Fibroblast of skin of back (primary cell): ENCODE data around the gene PTH2R.
"Not testable (repeated sequence)": the region's sequence is repeated elsewhere in the genome, so short reads cannot be mapped to it uniquely, and the experiment has no call there.

Experiments
- DNase-seq: peaks from one replicate; pipeline ENCODE4 v3.0.0-alpha.2; 2013

PTH2R gene

DNA sequence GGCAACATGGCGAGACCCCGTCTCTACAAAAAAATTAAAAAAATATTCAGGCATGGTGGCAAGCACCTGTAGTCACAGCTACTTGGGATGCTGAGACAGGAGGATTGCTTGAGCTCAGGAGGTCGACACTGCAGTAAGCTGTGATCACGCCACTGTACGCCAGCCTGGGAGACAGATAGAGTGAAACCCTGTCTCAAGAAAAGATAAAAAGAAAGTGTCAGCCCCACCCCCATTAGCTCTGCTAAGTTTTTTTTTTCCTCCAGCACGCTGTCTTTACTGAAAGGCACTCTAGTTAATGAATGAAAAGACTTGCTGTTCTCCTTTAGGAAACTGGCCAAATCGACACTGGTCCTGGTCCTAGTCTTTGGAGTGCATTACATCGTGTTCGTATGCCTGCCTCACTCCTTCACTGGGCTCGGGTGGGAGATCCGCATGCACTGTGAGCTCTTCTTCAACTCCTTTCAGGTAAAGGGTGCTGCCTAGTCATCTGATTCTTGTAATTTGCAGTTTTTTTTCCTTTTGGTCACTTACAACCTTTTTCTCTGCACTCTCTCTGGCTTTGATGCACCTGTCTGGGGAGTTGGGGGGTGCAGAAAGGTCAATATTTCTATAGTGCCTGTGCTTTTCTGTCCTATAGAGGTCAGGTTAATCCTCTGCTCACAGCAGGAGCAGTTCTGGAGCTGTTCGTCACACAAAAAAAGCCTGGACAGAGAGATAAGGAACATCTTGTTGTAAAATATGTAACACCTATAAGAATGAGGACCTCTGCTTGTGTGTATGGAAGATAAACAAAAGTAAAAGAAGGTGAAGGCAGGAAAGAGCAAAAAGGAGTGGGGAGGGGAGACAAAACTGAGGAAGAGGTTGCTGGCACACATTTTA lies 82.3 kb downstream of the PTH2R start:
- DNase-seq: no peak

DNA sequence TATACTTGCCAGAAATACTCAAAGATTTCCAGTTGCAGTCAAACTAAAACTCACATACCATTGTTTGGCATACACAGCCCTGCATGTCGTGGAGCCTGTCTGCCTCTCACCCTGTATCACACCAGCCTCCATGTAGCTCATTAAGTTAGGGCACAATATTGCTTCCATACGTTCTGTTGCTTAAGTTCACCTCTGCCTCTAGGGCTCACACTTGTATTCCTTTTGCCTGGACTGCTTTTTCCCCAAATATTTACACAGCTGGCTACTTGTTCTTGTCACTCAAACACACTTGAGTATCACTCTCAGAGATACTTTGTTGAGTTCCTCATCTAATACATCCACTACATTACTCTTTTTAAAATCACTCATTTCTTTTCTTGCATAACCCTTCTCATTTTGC lies 83.1 kb downstream of the PTH2R start:
- DNase-seq: no peak

DNA sequence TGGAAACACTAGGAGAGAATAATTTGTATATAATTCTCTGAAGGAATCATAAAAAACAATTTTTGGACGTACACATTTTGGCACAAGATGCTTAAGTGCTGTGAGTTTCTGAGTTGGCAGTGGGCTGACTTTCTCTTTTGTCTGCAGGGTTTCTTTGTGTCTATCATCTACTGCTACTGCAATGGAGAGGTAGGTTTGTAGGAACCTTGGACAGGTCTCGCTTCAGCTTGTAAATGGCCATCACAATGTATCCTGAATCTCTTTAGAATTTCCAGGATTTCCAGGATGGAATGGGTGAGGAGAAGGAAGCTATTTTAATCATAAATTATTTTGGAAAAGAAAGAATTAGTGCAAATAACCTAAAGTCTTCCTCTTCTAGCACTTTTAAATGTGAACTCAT lies 83.9 kb downstream of the PTH2R start:
- DNase-seq: no peak

DNA sequence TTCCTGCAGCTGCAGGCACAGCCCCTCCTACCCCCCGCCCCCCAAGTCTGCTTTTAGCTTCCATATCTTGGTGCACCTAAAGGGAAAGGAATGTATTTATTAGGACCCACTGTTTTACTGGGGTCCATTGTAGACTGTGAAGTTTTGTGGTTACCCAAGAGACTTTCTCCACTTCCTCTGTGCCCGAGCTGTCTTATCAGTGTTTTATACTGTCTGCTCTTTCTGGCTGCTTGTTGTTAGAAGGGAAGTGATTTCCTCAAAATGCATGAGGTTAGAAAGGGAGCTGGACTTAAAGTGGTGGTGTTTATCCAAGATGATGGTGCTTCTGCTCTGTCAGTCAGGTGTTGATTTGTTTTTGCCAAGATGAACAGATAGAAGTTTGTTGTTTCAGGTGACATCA lies 85.0 kb downstream of the PTH2R start:
- no peak for DNase-seq

DNA sequence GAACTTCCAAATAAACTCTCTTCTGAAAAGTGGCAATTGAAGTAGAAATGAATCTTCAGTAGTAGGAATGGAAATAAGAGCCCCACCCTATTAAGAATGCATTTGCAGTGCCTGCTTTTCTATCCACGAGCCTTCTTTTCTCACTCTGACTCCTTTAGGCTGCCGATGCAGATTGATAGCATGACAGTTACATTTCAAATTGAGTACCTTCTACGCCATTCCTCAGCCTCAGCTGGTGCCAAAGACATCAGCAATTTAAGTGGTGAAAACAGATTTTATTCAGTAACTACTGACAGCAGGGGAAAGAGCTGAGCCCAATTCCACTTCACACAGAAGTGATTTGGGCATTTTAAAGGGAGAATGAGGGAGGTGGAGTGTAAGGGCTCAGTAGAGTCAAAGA lies 85.5 kb downstream of the PTH2R start:
- no peak for DNase-seq

DNA sequence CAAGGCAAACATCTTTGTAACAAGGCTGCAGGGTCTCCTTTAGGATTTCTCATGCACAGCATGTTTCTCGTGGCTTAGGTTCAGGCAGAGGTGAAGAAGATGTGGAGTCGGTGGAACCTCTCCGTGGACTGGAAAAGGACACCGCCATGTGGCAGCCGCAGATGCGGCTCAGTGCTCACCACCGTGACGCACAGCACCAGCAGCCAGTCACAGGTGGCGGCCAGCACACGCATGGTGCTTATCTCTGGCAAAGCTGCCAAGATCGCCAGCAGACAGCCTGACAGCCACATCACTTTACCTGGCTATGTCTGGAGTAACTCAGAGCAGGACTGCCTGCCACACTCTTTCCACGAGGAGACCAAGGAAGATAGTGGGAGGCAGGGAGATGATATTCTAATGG lies 86.6 kb downstream of the PTH2R start:
- no peak for DNase-seq

DNA sequence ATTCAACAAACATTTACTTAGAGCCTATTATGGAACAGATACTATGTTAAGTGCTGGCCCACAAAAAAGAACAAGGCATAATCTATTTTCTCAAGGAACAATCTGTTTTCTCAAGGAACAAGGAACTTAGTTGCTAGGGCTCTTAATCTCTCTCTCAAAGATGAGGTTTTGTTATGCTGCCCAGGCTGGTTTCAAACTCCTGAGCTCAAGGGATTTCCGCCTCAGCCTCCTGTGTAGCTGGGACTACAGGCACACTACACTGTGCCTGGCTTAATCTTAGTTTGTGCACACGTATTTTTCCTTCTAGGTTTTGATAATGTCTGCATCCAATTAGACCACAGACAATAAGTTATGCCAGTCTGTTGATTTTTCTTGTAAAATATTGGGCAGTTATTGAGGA lies 89.5 kb downstream of the PTH2R start:
- DNase-seq: no peak

DNA sequence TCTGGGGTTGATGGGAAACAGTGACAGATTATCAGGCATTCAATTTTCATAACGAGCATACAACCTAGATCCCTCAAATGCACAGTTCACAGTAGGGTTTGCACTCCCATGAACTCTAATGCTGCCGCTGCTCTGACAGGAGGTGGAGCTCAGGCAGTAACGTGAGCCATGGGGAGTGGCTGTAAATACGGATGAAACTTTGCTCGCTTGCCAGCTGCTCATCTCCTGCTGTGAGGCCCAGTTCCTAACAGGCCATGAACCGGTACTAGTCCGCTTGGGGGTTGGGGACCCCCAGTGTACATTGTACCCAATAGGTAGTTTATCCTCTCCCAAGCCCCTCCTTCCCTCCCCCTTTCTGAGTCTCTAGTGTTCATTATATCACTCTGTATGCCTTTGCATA lies 94.6 kb downstream of the PTH2R start:
- DNase-seq: no peak

DNA sequence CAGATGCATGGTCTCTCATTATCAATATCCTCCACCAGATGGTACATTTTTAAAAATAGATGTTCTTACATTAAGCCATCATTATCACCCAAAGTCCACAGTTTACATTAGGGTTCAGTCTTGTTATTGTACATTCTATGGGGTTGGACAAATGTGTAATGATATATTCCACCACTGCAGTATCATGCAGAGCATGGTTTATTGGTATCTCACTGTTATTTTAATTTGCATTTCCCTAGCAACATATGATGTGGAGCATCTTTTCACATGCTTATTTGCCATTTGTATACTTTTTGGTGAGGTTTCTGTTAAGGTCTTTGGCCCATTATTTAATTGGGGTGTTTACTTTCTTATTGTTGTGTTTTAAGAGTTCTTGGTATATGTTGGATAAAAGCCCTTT lies 95.7 kb downstream of the PTH2R start:
- no peak for DNase-seq

DNA sequence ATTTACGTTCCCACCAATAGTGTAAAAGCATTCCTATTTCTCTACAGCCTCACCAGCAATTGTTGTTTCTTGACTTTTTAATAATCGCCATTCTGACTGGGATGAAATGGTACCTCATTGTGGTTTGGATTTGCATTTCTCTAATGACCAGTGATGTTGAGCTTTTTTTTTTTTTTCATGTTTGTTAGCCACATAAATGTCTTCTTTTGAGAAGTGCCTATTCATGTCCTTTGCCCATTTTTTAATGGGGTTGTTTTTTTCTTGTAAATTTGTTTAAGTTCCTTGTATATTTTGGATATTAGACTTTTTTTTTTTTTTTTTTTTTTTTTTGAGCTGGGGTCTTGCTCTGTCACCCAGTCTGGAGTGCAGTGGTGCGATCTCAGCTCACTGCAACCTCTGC lies 98.8 kb downstream of the PTH2R start:
- DNase-seq: not testable (repeated sequence)

DNA sequence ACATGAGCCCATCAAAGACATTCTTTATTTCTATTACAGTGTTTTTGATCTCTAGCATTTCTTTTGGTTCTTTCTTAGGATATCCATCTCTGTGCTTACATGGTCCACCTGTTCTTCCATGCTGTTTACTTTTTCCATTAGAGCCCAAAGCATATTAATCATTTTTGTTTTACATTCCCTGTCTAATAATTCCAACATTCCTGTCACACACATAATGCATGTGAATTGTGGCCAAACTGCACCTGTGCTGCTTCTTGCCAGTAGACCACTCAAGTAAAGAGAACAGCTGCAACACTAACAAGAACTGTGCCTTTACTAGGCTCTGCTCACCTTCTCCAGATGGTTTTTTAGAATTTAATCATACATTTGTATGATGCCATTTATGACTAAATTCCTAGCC lies 103.0 kb downstream of the PTH2R start:
- no peak for DNase-seq

DNA sequence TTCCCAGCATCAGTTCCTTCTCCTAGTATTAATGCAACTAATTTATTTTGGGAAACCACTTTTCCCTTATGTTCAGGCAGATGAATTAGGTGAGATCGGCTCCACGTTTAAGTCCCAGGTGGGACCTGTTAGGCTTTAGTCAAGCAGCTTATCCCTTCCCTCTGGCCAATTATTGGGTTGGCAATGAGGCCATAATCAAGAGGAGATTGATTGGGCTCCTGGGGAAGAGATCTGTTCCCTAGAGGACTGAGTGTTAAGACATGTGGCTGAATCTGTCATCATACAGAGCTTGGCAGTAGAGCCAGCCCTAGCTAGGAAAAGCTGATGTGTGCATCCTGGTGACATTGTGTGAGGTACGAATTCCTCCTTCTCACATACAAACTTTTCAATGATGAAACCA lies 104.4 kb downstream of the PTH2R start:
- no peak for DNase-seq

DNA sequence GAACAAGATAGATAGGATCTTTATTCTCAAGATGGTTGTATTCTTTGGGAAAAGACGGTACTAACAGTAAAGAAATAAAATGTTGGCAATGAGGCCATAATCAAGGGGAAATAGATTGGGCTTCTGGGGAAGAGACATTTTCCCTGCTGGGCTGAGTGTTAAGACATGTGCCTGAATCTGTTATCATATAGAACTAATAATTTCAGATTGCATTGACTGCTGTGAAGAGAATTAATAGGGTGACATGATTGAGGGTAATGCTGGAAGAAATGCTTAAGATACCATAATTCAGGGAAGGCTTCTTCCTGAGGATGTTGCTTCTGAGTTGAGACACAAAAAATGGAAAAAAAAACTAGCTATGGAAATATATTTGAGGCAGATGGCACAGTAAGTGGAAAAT lies 105.0 kb downstream of the PTH2R start:
- no peak for DNase-seq

DNA sequence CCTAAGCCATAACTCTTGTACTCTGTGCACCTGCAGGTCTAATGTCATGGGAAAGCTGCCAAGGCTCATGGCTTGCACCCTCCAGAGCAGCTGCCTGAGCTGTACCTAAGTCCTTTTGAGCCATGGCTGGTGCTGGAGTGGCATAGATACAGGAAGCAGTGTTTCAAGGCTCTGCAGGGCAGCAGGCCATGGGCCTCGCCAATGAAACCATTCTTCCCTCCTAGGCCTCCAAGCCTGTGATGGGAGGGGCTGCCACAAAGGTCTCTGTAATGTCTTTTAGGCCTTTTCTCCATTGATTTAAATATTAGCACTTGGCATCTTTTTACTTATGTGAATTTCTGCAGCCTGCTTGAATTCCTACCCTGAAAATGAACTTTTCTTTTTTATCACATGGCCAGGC lies 108.5 kb downstream of the PTH2R start:
- DNase-seq: no peak

DNA sequence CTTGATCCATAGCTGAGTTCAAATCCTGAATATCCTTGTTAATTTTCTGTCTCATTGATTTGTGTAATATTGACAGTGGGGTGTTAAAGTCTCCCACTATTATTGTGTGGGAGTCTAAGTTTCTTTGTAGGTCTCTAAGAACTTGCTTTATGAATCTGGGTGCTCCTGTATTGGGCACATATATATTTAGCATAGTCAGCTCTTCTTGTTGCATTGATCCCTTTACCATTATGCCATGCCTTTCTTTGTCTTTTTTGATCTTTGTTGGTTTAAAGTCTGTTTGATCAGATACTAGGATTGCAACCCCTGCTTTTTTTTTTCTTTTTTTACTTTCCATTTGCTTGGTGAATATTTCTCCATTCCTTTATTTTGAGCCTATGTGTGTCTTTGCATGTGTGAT lies 116.5 kb downstream of the PTH2R start:
- DNase-seq: not testable (repeated sequence)

DNA sequence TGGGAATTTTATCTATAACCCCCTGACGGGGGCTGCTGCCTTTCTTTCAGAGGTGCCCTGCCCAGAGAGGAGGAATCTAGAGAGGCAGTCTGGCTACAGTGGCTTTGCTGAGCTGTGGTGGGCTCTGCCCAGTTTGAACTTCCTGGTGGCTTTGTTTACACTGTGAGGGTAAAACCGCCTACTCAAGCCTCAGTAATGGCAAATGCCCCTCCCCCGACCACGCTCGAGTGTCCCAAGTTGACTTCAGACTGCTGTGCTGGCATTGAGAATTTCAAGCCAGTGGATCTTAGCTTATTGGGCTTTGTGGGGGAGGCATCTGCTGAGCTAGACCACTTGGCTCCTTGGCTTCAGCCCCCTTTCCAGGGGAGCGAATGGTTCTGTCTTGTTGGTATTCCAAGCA lies 118.6 kb downstream of the PTH2R start:
- DNase-seq: not testable (repeated sequence)

DNA sequence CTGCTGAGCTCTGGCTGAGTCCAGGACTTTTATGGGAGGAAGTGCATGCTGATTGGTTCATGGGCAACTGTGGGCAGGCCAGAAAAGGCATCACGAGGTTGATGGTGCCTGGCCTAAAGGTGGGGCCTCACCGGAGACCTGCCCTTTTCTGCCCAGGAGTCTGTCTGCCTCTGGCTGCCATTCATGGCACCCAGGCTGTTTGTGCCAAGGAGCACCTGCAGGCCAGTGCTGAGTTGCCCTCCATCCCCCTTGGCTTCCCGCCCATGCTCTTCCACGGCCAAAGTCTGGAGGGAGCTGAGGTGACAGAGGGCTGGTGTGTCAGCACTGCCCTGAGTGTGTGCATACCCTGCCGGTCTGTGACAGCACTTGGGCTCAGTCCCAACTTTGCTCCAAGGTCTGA lies 123.2 kb downstream of the PTH2R start:
- no peak for DNase-seq

DNA sequence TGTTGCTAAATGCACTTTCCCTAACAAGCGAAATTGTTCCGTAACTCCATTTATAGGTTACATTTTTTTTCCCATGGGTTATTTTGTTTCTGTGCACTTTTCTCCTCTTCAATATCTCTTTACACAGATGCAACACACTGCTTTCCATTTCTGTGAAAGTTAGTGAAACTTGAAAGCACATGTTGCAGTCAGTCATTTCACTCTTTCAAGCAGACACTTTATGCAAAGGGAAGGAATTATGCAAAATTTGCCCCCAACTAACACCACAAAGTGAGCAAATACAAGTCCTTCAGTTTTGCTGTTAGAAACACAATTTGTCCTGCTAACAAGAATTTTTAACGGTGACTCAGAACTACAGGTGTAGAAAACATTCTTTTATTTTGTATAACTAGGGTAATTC lies 124.8 kb downstream of the PTH2R start:
- DNase-seq: no peak

DNA sequence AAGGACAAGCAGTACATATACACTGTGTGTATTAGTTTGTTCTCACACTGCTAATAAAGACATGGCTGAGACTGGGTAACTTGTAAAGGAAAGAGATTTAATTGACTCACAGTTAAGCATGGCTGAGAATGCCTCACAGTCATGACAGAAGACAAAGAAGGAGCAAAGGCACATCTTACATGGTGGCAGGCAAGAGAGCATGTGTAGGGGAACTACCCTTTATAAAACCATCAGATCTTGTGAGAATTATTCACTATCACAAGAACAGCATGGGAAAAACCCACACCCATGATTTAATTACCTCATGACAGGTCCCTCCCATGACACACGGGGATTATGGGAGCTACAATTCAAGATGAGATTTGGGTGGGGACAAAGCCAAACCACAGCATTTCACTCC lies 129.0 kb downstream of the PTH2R start:
- not testable (repeated sequence) for DNase-seq

DNA sequence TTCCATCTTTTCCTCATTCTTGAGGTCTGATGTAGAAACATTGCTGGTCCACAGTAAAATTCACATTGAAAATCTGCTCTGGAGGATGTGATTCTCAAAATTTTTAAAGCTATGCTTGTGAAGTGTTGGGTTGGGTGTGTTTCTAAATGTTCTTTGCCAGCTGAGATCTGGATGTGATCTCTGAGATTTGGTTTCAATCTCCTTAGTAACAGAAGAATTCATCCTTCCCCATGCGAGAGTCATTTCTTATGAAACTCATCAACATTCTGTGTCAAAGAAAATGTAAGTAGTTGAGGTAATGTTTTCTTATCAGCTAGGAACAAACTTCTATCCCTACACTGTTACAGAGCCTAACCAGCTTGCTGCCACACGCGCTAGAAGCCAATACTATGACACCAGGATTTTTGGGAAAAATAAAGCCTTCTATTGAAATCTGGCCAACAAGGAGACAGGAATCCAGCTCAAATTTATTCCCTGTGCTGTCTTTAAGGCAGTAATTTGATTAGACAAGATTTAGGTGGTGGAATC lies 134.9 kb downstream of the PTH2R start:
- no peak for DNase-seq

DNA sequence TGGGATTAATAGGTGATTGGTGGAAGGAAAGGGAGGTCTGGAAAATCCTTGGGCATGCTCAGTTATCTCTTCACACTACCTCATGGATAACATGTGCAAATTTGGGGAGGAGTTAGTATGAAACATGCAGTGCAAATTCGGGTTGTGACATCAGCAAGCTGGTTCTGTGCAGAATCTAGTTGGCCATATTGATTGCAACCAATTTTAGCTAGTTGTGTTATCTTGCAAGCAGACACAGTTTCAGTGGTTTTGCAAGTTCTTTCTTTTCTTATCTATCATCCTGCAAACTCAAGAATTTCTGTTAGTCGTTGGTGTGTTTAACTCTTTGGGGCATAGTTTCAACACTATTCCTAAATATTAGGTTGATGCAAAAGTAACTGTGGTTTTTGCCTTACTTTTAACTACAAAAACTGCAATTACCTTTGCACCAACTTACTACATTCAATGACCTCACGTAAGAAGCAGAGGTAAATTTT lies 135.4 kb downstream of the PTH2R start:
- DNase-seq: no peak

DNA sequence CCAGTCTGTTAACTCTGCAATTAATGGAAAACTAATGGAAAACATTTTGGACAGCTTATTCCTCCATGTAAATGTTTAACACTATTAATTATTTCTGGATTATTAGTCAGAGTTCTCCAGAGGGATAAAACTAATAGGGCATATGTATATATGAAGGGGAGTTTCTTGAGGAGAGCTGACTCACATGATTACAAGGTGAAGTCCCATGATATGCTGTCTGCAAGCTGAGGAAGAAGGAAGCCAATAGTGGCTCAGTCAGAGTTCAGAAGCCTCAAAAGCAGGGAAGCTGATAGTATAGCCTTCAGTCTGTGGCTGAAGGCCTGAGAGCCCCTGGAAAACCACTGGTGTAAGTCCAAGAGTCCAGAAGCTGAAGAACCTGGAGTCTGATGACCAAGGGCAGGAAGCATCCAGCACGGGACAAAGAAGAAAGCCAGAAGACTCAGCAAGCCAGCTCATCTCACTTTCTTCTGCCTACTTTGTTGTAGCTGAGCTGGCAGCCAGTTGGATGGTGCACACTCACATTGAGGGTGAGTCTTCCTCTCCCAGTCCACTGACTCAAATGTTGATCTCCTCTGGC lies 136.0 kb downstream of the PTH2R start:
- DNase-seq: no peak
